Caco-2 (cell line): ENCODE data around the gene SESTD1. TPM values are rescaled to one million over a fixed set of nuclear protein-coding genes. Genes with fewer than 3 reads are reported as not detected.

ENCODE experiments used
- BruUV-seq: library from RNA; stranded (reverse); fragments of 400-500 nt; replicated peaks from 2 replicates; lab custom pipeline; 2021; lab: Mats Ljungman, UMichigan
- CTCF ChIA-PET: fragments of 300-600 bp; sonication (Branson Sonifier 250); formaldehyde crosslinking; loops from one replicate; lab custom pipeline; 2022; ENCODE audit warnings: antibody characterized with exemption; lab: Charles Lee
- POLR2A ChIA-PET: fragments of 300-600 bp; sonication (Branson Sonifier 250); formaldehyde crosslinking; loops from one replicate; lab custom pipeline; 2022; ENCODE audit warnings: antibody characterized with exemption; lab: Charles Lee
- DNase-seq, 2 experiments: peaks; one replicate each; pipeline versions ENCODE4 v3.0.0 to v3.0.0-alpha.2; 2020 to 2022
- H3K27me3 ChIP-seq: replicated peaks from 2 replicates; pipeline ENCODE4 v1.6.0; 2011; ENCODE audit warnings: low read length; ENCODE audit not compliant: control insufficient read depth, insufficient read depth
- H3K36me3 ChIP-seq: 2 replicates; pipeline ENCODE4 v1.5.1; 2011; ENCODE audit warnings: low read length; ENCODE audit not compliant: control insufficient read depth, insufficient read depth
- H3K4me1 ChIP-seq: fragments of 250-450 bp; sonication (Bioruptor Pico); 2 replicates; pipeline ENCODE4 v1.5.1; 2020; ENCODE audit warnings: mild to moderate bottlenecking
- H3K4me3 ChIP-seq: 2 replicates; pipeline ENCODE4 v1.5.1; 2011; ENCODE audit warnings: low read depth, mild to moderate bottlenecking, control low read depth, low read length
- H3K9me3 ChIP-seq: fragments of 250-450 bp; sonication (Bioruptor Pico); 2 replicates; pipeline ENCODE4 v1.5.1; 2020; ENCODE audit warnings: mild to moderate bottlenecking, moderate library complexity
- H3K27ac Mint-ChIP-seq: one replicate; pipeline ENCODE4 v1.8.0; 2022; ENCODE audit warnings: mixed read lengths; ENCODE audit not compliant: unreplicated experiment
- H3K27me3 Mint-ChIP-seq: one replicate; pipeline ENCODE4 v1.8.0; 2022; ENCODE audit warnings: mixed read lengths; ENCODE audit not compliant: insufficient read depth, unreplicated experiment
- H3K36me3 Mint-ChIP-seq: one replicate; pipeline ENCODE4 v1.8.0; 2022; ENCODE audit warnings: mild to moderate bottlenecking, mixed read lengths; ENCODE audit not compliant: insufficient read depth, unreplicated experiment
- H3K4me1 Mint-ChIP-seq: one replicate; pipeline ENCODE4 v1.8.0; 2022; ENCODE audit warnings: low read depth, mixed read lengths; ENCODE audit not compliant: unreplicated experiment
- H3K4me3 Mint-ChIP-seq: one replicate; pipeline ENCODE4 v1.8.0; 2022; ENCODE audit warnings: mild to moderate bottlenecking, moderate library complexity, mixed read lengths; ENCODE audit not compliant: unreplicated experiment
- H3K9me3 Mint-ChIP-seq: one replicate; pipeline ENCODE4 v1.8.0; 2022; ENCODE audit warnings: mixed read lengths; ENCODE audit not compliant: unreplicated experiment
- CTCF ChIP-seq, 2 experiments: fragments of 200-600 bp in 1 of 2; IDR thresholded peaks; 1 replicate in 1 of 2; 2 replicates in 1 of 2; pipeline versions ENCODE4 v1.5.1 to v1.8.0; 2011 to 2022; ENCODE audit warnings: antibody characterized with exemption in 1 of 2, control low read depth in 1 of 2, inconsistent platforms in 1 of 2, low read depth in 1 of 2, low read length in 1 of 2, mild to moderate bottlenecking in 1 of 2, moderate library complexity in 1 of 2; ENCODE audit not compliant: insufficient read depth in 1 of 2, severe bottlenecking in 1 of 2, unreplicated experiment in 1 of 2
- intact Hi-C: fragments of 100-400 bp; cut with micrococcal nuclease; formaldehyde crosslinking; loops from one replicate; pipeline ENCODE4 v1.10.0; 2022; ENCODE audit not compliant: unreplicated experiment
- total RNA-seq: library from RNA; stranded (reverse); gene quantifications from 2 replicates; pipeline ENCODE4 v1.2.3, GENCODE V29; 2022

SESTD1 gene
- total RNA-seq, 1 experiment from 2014 or later, result 50.2 TPM

GRCh38 chr2:179311101-179311500, 46.5 kb upstream of the SESTD1 start:
- no peak overlapping the region for H3K4me3 Mint-ChIP-seq
- no peak for TF ChIP-seq CTCF (IDR thresholded peaks at IDR 0.05; ENCODE audit: insufficient read depth in 1 of 2, low read depth in 1 of 2, low read length in 1 of 2, severe bottlenecking in 1 of 2, unreplicated experiment in 1 of 2)
- Histone ChIP-seq H3K9me3 (no peaks in the 10 kb centered on the region), H3K4me1 (0 out of 2 replicates have a peak, but pooled peaks cover 4% of the 10 kb centered on the region), H3K27me3 (no peaks in the 10 kb centered on the region), H3K4me3 (no peak overlapping the region), H3K36me3 (no peaks in the 10 kb centered on the region)
- ChIA-PET CTCF (interaction anchor here (0.7 kb wide), 1 partner anchor 92 kb away, joined by 3 read pairs; no protein-coding TSS in a partner anchor), POLR2A (no interaction called here)
- DNase-seq, result no peak
- no peaks in the 10 kb centered on the region for H3K36me3 Mint-ChIP-seq
- peaks cover 9% of the 10 kb centered on the region for H3K9me3 Mint-ChIP-seq
- BruUV-seq, result no TSS peak
- no peaks in the 10 kb centered on the region for H3K4me1 Mint-ChIP-seq
- no peak overlapping the region for H3K27ac Mint-ChIP-seq
- intact Hi-C loops, result no loop called here
- H3K27me3 Mint-ChIP-seq, result no peaks in the 10 kb centered on the region

- Histone ChIP-seq H3K36me3 (no peaks in the 10 kb centered on the region), H3K4me1 (0 out of 2 replicates have a peak, but pooled peaks cover under 1% of the 10 kb centered on the region), H3K4me3 (no peak overlapping the region), H3K27me3 (no peaks in the 10 kb centered on the region), H3K9me3 (no peaks in the 10 kb centered on the region)
- TF ChIP-seq CTCF (IDR thresholded peaks at IDR 0.05; ENCODE audit: insufficient read depth in 1 of 2, low read depth in 1 of 2, low read length in 1 of 2, severe bottlenecking in 1 of 2, unreplicated experiment in 1 of 2), result no peak
- no peak overlapping the region for H3K27ac Mint-ChIP-seq
- H3K36me3 Mint-ChIP-seq, result no peaks in the 10 kb centered on the region
- BruUV-seq, result no TSS peak
- CTCF ChIA-PET, result no interaction called here
- H3K9me3 Mint-ChIP-seq, result no peaks in the 10 kb centered on the region
- H3K27me3 Mint-ChIP-seq, result no peaks in the 10 kb centered on the region
- no peak for DNase-seq
- POLR2A ChIA-PET, result no interaction called here
- intact Hi-C loops, result no loop called here
- no peaks in the 10 kb centered on the region for H3K4me1 Mint-ChIP-seq
- no peak overlapping the region for H3K4me3 Mint-ChIP-seq
These were observed 43.2 kb upstream of the SESTD1 start for GRCh38 chr2:179307616-179308371.

GRCh38 chr2:179305125-179305524, 40.5 kb upstream of the SESTD1 start:
- POLR2A ChIA-PET, result no interaction called here
- TF ChIP-seq CTCF (IDR thresholded peaks at IDR 0.05; ENCODE audit: insufficient read depth in 1 of 2, low read depth in 1 of 2, low read length in 1 of 2, severe bottlenecking in 1 of 2, unreplicated experiment in 1 of 2), result no peak
- BruUV-seq, result no TSS peak

More at GRCh38 chr2:179305125-179305524, 40.5 kb upstream of the SESTD1 start:
- DNase-seq, result no peak
- Histone ChIP-seq H3K4me1 (no peaks in the 10 kb centered on the region), H3K27me3 (no peaks in the 10 kb centered on the region), H3K36me3 (no peaks in the 10 kb centered on the region), H3K9me3 (no peaks in the 10 kb centered on the region), H3K4me3 (no peak overlapping the region)
- peaks cover 10% of the 10 kb centered on the region for H3K9me3 Mint-ChIP-seq
- CTCF ChIA-PET, result no interaction called here
- H3K4me1 Mint-ChIP-seq, result no peaks in the 10 kb centered on the region
- no peak overlapping the region for H3K4me3 Mint-ChIP-seq
- no peak overlapping the region for H3K27ac Mint-ChIP-seq
- H3K27me3 Mint-ChIP-seq, result no peaks in the 10 kb centered on the region
- no peaks in the 10 kb centered on the region for H3K36me3 Mint-ChIP-seq
- intact Hi-C loops, result no loop called here
